MM.1S (cell line): ENCODE results near the gene DRD3.

Experiments used
- CTCF ChIP-seq: fragments of 300-600 bp; sonication (generic); IDR thresholded peaks from 2 replicates; pipeline ENCODE4 v1.5.1; 2016; ENCODE audit warnings: antibody characterized with exemption, low read length, mixed read lengths
- EZH2 ChIP-seq: fragments of 300-600 bp; sonication (generic); optimal IDR thresholded peaks from 2 replicates; pipeline ENCODE3; 2017; ENCODE audit warnings: low read depth, mild to moderate bottlenecking, antibody characterized with exemption, low read length, mixed read lengths
- EZH2phosphoT487 ChIP-seq: fragments of 300-600 bp; sonication (generic); IDR thresholded peaks from 2 replicates; pipeline ENCODE4 v1.6.1; 2018; ENCODE audit warnings: antibody characterized with exemption, low read length

GRCh38 chr3:114216186-114216970 is 37.5 kb upstream of the DRD3 start:
- TF ChIP-seq CTCF (no peak), EZH2phosphoT487 (no peak), EZH2 (no peak)
